IMR-90 (cell line): ENCODE measurements around the gene ABCA2. TPM values are rescaled to one million over a fixed set of nuclear protein-coding genes. Genes with fewer than 3 reads are reported as not detected.

Experiments used
- ATAC-seq: fragments of 200-7000 bp; cut with Tn5 transposase; 2 replicates; pipeline ENCODE4 v1.9.1; 2020; ENCODE audit warnings: low read depth, mild to moderate bottlenecking, moderate library complexity
- BruUV-seq: library from RNA; stranded (reverse); fragments of 400-500 nt; replicated peaks from 2 replicates; lab custom pipeline; 2021; lab: Mats Ljungman, UMichigan
- CTCF ChIA-PET: fragments of 300-600 bp; formaldehyde crosslinking; extraction: SDS; loops from one replicate; lab custom pipeline; 2021; ENCODE audit warnings: antibody characterized with exemption; lab: Yijun Ruan, JAX
- POLR2A ChIA-PET: fragments of 300-600 bp; sonication (Branson Sonifier 250); formaldehyde crosslinking; loops from one replicate; lab custom pipeline; 2022; ENCODE audit warnings: antibody characterized with exemption; ENCODE audit not compliant: unreplicated experiment; lab: Charles Lee
- DNase-seq: peaks from one replicate; pipeline ENCODE4 v3.0.0; 2013
- H2AFZ ChIP-seq: replicated peaks from 2 replicates; pipeline ENCODE3; 2013; ENCODE audit warnings: low read length, mild to moderate bottlenecking; ENCODE audit not compliant: poor library complexity
- H2AK5ac ChIP-seq: 2 replicates; pipeline ENCODE4 v1.6.1; 2013; ENCODE audit warnings: low read depth, low read length, inconsistent platforms
- H2AK9ac ChIP-seq: replicated peaks from 2 replicates; pipeline ENCODE3; 2013; ENCODE audit warnings: mild to moderate bottlenecking, low read depth, low read length, moderate library complexity; ENCODE audit not compliant: poor library complexity
- H2BK120ac ChIP-seq: 2 replicates; pipeline ENCODE4 v1.6.1; 2013; ENCODE audit warnings: low read depth, low read length, inconsistent platforms
- H2BK15ac ChIP-seq: 3 replicates; pipeline ENCODE4 v1.6.1; 2013; ENCODE audit warnings: low read depth, low read length, inconsistent platforms
- H2BK20ac ChIP-seq: 2 replicates; pipeline ENCODE4 v1.6.1; 2013; ENCODE audit warnings: low read depth, mild to moderate bottlenecking, inconsistent platforms, low read length, moderate library complexity
- H2BK5ac ChIP-seq: 2 replicates; pipeline ENCODE4 v1.6.1; 2013; ENCODE audit warnings: mild to moderate bottlenecking, low read depth, low read length, inconsistent platforms; ENCODE audit not compliant: poor library complexity, severe bottlenecking
- H3K14ac ChIP-seq: replicated peaks from 2 replicates; pipeline ENCODE4 v1.6.1; 2013; ENCODE audit warnings: low read depth, low read length, inconsistent platforms
- H3K18ac ChIP-seq: 2 replicates; pipeline ENCODE4 v1.6.1; 2013; ENCODE audit warnings: low read depth, low read length, control low read depth
- H3K23ac ChIP-seq: 2 replicates; pipeline ENCODE4 v1.6.1; 2013; ENCODE audit warnings: low read depth, low read length, inconsistent platforms
- H3K27ac ChIP-seq: 2 replicates; pipeline ENCODE4 v1.5.1; 2013; ENCODE audit warnings: mild to moderate bottlenecking, control low read depth, low read length; ENCODE audit not compliant: insufficient read depth
- H3K27me3 ChIP-seq: 2 replicates; pipeline ENCODE4 v1.6.1; 2013; ENCODE audit warnings: low read length; ENCODE audit not compliant: control insufficient read depth, insufficient read depth
- H3K36me3 ChIP-seq: 2 replicates; pipeline ENCODE4 v1.6.1; 2013; ENCODE audit warnings: low read length, mixed read lengths; ENCODE audit not compliant: control insufficient read depth, insufficient read depth
- H3K4ac ChIP-seq: 2 replicates; pipeline ENCODE4 v1.6.1; 2013; ENCODE audit warnings: low read depth, low read length, inconsistent platforms
- H3K4me1 ChIP-seq: 2 replicates; pipeline ENCODE4 v1.6.1; 2013; ENCODE audit warnings: low read length, mixed read lengths; ENCODE audit not compliant: control insufficient read depth, insufficient read depth
- H3K4me2 ChIP-seq: 2 replicates; pipeline ENCODE4 v1.6.1; 2013; ENCODE audit warnings: low read depth, mild to moderate bottlenecking, control low read depth, low read length, moderate library complexity
- H3K4me3 ChIP-seq: 2 replicates; pipeline ENCODE4 v1.5.1; 2013; ENCODE audit warnings: low read depth, mild to moderate bottlenecking, control low read depth, low read length, moderate library complexity; ENCODE audit not compliant: insufficient read depth
- H3K56ac ChIP-seq: 2 replicates; pipeline ENCODE4 v1.6.1; 2013; ENCODE audit warnings: low read length, inconsistent platforms; ENCODE audit not compliant: insufficient read depth; ENCODE audit errors: extremely low read depth
- H3K79me1 ChIP-seq, 2 experiments: 2 replicates each; pipeline ENCODE4 v1.6.1; 2013; ENCODE audit warnings: low read length in 2 of 2, inconsistent platforms in 1 of 2, low read depth in 1 of 2
- H3K9ac ChIP-seq: 2 replicates; pipeline ENCODE4 v1.6.1; 2013; ENCODE audit warnings: low read depth, low read length, control low read depth
- H3K9me1 ChIP-seq: 2 replicates; pipeline ENCODE4 v1.6.1; 2013; ENCODE audit warnings: low read length, inconsistent platforms; ENCODE audit not compliant: insufficient read depth
- H3K9me3 ChIP-seq: 2 replicates; pipeline ENCODE4 v1.6.1; 2013; ENCODE audit warnings: low read length; ENCODE audit not compliant: control insufficient read depth, insufficient read depth
- H4K20me1 ChIP-seq: 2 replicates; pipeline ENCODE4 v1.6.1; 2013; ENCODE audit warnings: low read length, inconsistent platforms; ENCODE audit not compliant: insufficient read depth
- H4K5ac ChIP-seq: 2 replicates; pipeline ENCODE4 v1.6.1; 2013; ENCODE audit warnings: mild to moderate bottlenecking, low read depth, low read length, control low read depth
- H4K8ac ChIP-seq, 2 experiments: 2 replicates each; pipeline ENCODE4 v1.6.1; 2013; ENCODE audit warnings: low read depth in 2 of 2, low read length in 2 of 2, control low read depth in 1 of 2, inconsistent platforms in 1 of 2
- H4K91ac ChIP-seq: 2 replicates; pipeline ENCODE4 v1.6.1; 2013; ENCODE audit warnings: low read depth, low read length, inconsistent platforms; ENCODE audit not compliant: insufficient read depth
- BHLHE40 ChIP-seq: fragments of 150-350 bp; IDR thresholded peaks from 2 replicates; pipeline ENCODE4 v1.6.1; 2016; ENCODE audit warnings: mild to moderate bottlenecking, low read depth, low read length
- CHD1 ChIP-seq: IDR thresholded peaks from 2 replicates; pipeline ENCODE4 v1.6.1; 2012; ENCODE audit warnings: low read depth, low read length, improper control_type of control experiment
- ELK1 ChIP-seq: fragments of 150-350 bp; IDR thresholded peaks from 2 replicates; pipeline ENCODE4 v1.6.1; 2016; ENCODE audit warnings: low read depth, mild to moderate bottlenecking, low read length, moderate library complexity, borderline replicate concordance
- FOS ChIP-seq: fragments of 150-350 bp; IDR thresholded peaks from 2 replicates; pipeline ENCODE4 v1.6.1; 2016; ENCODE audit warnings: low read depth, low read length
- MAZ ChIP-seq: IDR thresholded peaks from 2 replicates; pipeline ENCODE4 v1.6.1; 2012; ENCODE audit warnings: low read depth, mild to moderate bottlenecking, low read length, improper control_type of control experiment, moderate library complexity, borderline replicate concordance
- NFE2L2 ChIP-seq: fragments of 150-350 bp; IDR thresholded peaks from 2 replicates; pipeline ENCODE4 v1.6.1; 2016; ENCODE audit warnings: low read depth, mild to moderate bottlenecking, low read length
- POLR2A ChIP-seq: IDR thresholded peaks from 2 replicates; pipeline ENCODE4 v1.6.1; 2012; ENCODE audit warnings: mild to moderate bottlenecking, low read depth, low read length
- RAD21 ChIP-seq: IDR thresholded peaks from 2 replicates; pipeline ENCODE4 v1.6.1; 2012; ENCODE audit warnings: low read length, improper control_type of control experiment
- RCOR1 ChIP-seq: IDR thresholded peaks from 2 replicates; pipeline ENCODE4 v1.6.1; 2012; ENCODE audit warnings: mild to moderate bottlenecking, low read length, improper control_type of control experiment; ENCODE audit not compliant: insufficient replicate concordance
- RFX5 ChIP-seq: IDR thresholded peaks from 2 replicates; pipeline ENCODE4 v1.8.0; 2012; ENCODE audit warnings: low read depth, mild to moderate bottlenecking, low read length, moderate library complexity
- SMC3 ChIP-seq: fragments of 150-350 bp; IDR thresholded peaks from 2 replicates; pipeline ENCODE4 v1.6.1; 2016; ENCODE audit warnings: low read depth, mild to moderate bottlenecking, antibody characterized with exemption, low read length, moderate library complexity
- WGBS, 2 experiments: methylation state at CpG; one replicate each; pipeline versions ENCODE4 v1.1.5 to v1.1.7; 2013; ENCODE audit warnings: missing lambda C conversion rate in 2 of 2; ENCODE audit not compliant: insufficient read length in 1 of 2; ENCODE audit errors: extremely low coverage in 2 of 2; 5-methylcytosine and 5-hydroxymethylcytosine counted together
- dilution Hi-C: fragments of 300-500 bp; cut with HindIII; formaldehyde crosslinking; loops from one replicate; pipeline ENCODE4 v1.14.3; 2018; ENCODE audit warnings: low sequenced_read_pairs; ENCODE audit not compliant: unreplicated experiment
- in situ Hi-C: fragments of 300-500 bp; cut with MboI; formaldehyde crosslinking; loops from 3 replicates; pipeline ENCODE4 v1.14.3; 2019; ENCODE audit warnings: low sequenced_read_pairs, inconsistent platforms, mixed read lengths
- intact Hi-C: fragments of 100-400 bp; cut with micrococcal nuclease; formaldehyde crosslinking; loops from 2 replicates; pipeline ENCODE4 v1.10.0; 2022
- polyA plus RNA-seq, 3 experiments: library from polyadenylated mRNA; depleted of rRNA; stranded (reverse); fragments of >200 nt; gene quantifications; 2 replicates each; pipeline ENCODE4 v1.2.3, GENCODE V29; 2012; ENCODE audit warnings: low replicate concordance in 1 of 3
- total RNA-seq: library from RNA; depleted of rRNA; stranded (reverse); fragments of >200 nt; gene quantifications from 2 replicates; pipeline ENCODE4 v1.2.3, GENCODE V29; 2012
- TF ChIP-seq, protein P1 (sequence below): fragments of 150-350 bp; IDR thresholded peaks from 2 replicates; pipeline ENCODE4 v1.6.1; 2017; ENCODE audit warnings: mild to moderate bottlenecking, antibody characterized with exemption, low read length, low read depth

ABCA2 gene
- total and polyA plus RNA-seq, 2 of the 4 experiments (the other 2 are of a cell fraction): 3.8 to 46.0 TPM

GRCh38 chr9:136991993-136992818, 35.8 kb downstream of the ABCA2 start, which contains the start of gene PAXX (continued):
- TF ChIP-seq CHD1 (no peak), RAD21 (no peak), FOS (no peak), POLR2A (no peak)

DNA sequence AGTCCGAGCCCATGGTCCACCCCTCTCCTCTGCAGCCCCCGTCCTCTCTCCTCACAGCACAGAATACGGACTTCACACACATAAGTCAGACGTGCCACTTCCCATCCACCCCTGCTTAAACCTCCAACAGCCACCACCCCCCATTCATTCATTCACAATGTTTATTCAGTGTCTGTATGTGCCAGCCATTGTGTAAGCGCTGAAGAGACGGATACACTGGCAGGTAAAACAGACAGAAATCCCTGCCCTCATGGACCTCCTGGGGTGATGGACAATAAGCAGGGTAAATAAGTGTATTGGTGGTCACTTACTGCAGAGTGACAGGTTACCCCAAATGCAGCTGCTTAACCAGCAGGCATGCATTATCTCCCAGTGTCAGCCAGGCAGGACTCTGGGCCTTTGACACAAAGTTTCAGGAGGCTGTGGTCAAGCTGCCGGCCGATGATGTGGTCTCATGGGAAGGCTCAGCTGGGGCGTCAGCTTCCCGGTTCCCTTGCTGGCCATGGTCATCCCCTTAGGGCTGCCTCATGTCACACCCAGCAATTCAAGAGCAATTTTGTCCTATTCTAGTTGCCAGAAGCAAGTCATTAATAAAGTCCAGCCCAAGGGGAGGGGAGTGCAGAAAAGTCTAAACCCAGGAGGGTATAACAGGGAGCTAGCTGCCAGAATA, 37.7 kb downstream of the ABCA2 start:
- POLR2A ChIA-PET: no interaction called here
- Histone ChIP-seq H4K91ac (no peak overlapping the region), H3K27ac (no peak overlapping the region), H3K4me2 (no peak overlapping the region), H3K9me1 (peaks cover 3% of the 10 kb centered on the region; the same call in 1 of the 2 replicates), H3K9ac (no peak overlapping the region), H2AFZ (no peak overlapping the region), H3K56ac (no peak overlapping the region), H2BK5ac (no peak overlapping the region), H3K4ac (no peak overlapping the region), H3K18ac (no peak overlapping the region), H2AK5ac (no peak overlapping the region), H3K14ac (no peak overlapping the region), H3K9me3 (peaks cover 6% of the 10 kb centered on the region), H4K5ac (no peak overlapping the region), H3K36me3 (peaks cover 5% of the 10 kb centered on the region; the same call in 1 of the 2 replicates), H4K20me1 (no peaks in the 10 kb centered on the region), H2AK9ac (no peak overlapping the region), H3K4me3 (no peak overlapping the region), H3K23ac (no peak overlapping the region), H2BK15ac (no peak overlapping the region), H2BK120ac (no peak overlapping the region), H4K8ac (no peak overlapping the region), H3K79me1 (peaks cover 6 to 16% of the 10 kb centered on the region in 2 experiments; a peak in 3 of 4 replicates), H2BK20ac (no peak overlapping the region), H3K27me3 (peaks cover 28% of the 10 kb centered on the region), H3K4me1 (peaks cover 7% of the 10 kb centered on the region)
- no peak for ATAC-seq
- in situ Hi-C loops (no loop called here), intact Hi-C loops (no loop called here), dilution Hi-C loops (no loop called here)
- CTCF ChIA-PET: no interaction called here
- DNase-seq: no peak
- WGBS, 2 experiments: 47% methylated on average over 3 of the region's 10 CpGs; no CpG with 5 or more reads in 1 of the 2 experiments
- BruUV-seq: no TSS peak
- TF ChIP-seq RCOR1 (no peak), RFX5 (no peak), ELK1 (no peak), MAZ (no peak), NFE2L2 (no peak), FOS (no peak), POLR2A (no peak), CHD1 (no peak), BHLHE40 (no peak), SMC3 (no peak)
- TF ChIP-seq, protein P1, sequence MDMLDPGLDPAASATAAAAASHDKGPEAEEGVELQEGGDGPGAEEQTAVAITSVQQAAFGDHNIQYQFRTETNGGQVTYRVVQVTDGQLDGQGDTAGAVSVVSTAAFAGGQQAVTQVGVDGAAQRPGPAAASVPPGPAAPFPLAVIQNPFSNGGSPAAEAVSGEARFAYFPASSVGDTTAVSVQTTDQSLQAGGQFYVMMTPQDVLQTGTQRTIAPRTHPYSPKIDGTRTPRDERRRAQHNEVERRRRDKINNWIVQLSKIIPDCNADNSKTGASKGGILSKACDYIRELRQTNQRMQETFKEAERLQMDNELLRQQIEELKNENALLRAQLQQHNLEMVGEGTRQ: no peak
